GM06990 (cell line): ENCODE measurements around the gene KRTAP21-2.

Experiments used
- DNase-seq: peaks from one replicate; pipeline ENCODE4 v3.0.0-alpha.2; 2011; ENCODE audit not compliant: insufficient read length; ENCODE audit errors: extremely low read depth
- H3K27me3 ChIP-seq: replicated peaks from 2 replicates; pipeline ENCODE4 v1.6.0; 2011; ENCODE audit warnings: low read length; ENCODE audit not compliant: control insufficient read depth, insufficient read depth
- H3K36me3 ChIP-seq: 2 replicates; pipeline ENCODE4 v1.5.1; 2011; ENCODE audit warnings: low read length; ENCODE audit not compliant: control insufficient read depth, insufficient read depth
- H3K4me3 ChIP-seq: replicated peaks from 2 replicates; pipeline ENCODE4 v1.5.1; 2011; ENCODE audit warnings: low read depth, mild to moderate bottlenecking, control low read depth, low read length
- CTCF ChIP-seq: IDR thresholded peaks from 2 replicates; pipeline ENCODE4 v1.5.1; 2011; ENCODE audit warnings: low read length, control low read depth, mild to moderate bottlenecking, inconsistent platforms; ENCODE audit not compliant: insufficient read depth, poor library complexity, severe bottlenecking

Gene KRTAP21-2

GRCh38 chr21:30707409-30707808 is 39.6 kb downstream of the KRTAP21-2 start:
- no peak overlapping the region for H3K4me3 ChIP-seq
- H3K36me3 ChIP-seq: no peaks in the 10 kb centered on the region
- no peak for TF ChIP-seq CTCF
- no peak for DNase-seq
- H3K27me3 ChIP-seq: no peaks in the 10 kb centered on the region
